Progenitor cell of endocrine pancreas (in vitro differentiated cells): ENCODE data around the gene INPP5J. TPM values are rescaled to one million over a fixed set of nuclear protein-coding genes. Genes with fewer than 3 reads are reported as not detected.

Experiments used
- DNase-seq: peaks from one replicate; pipeline ENCODE4 v3.0.0; 2021; ENCODE audit warnings: low spot score; ENCODE audit not compliant: unreplicated experiment
- H3K27ac Mint-ChIP-seq: 2 replicates; pipeline ENCODE4 v1.8.0; 2021; ENCODE audit warnings: mild to moderate bottlenecking, moderate library complexity, mixed read lengths
- H3K27me3 Mint-ChIP-seq: 2 replicates; pipeline ENCODE4 v1.8.0; 2021; ENCODE audit warnings: mixed read lengths
- H3K36me3 Mint-ChIP-seq: 2 replicates; pipeline ENCODE4 v1.8.0; 2022; ENCODE audit warnings: mixed read lengths; ENCODE audit not compliant: insufficient read depth
- H3K4me1 Mint-ChIP-seq: 2 replicates; pipeline ENCODE4 v1.8.0; 2021; ENCODE audit warnings: low read depth, mixed read lengths
- H3K4me3 Mint-ChIP-seq: 2 replicates; pipeline ENCODE4 v1.8.0; 2021; ENCODE audit warnings: low read depth, mild to moderate bottlenecking, moderate library complexity, mixed read lengths
- H3K9me3 Mint-ChIP-seq: 2 replicates; pipeline ENCODE4 v1.8.0; 2021; ENCODE audit warnings: low read depth, mixed read lengths
- total RNA-seq: library from RNA; stranded (reverse); gene quantifications from 2 replicates; pipeline ENCODE4 v1.2.1, GENCODE V29; 2021
- TF ChIP-seq, protein P1 (sequence below): fragments of 200-600 bp; sonication (generic); IDR thresholded peaks from one replicate; pipeline ENCODE4 v1.5.0; 2021; ENCODE audit warnings: antibody characterized with exemption, mild to moderate bottlenecking; ENCODE audit not compliant: unreplicated experiment

The INPP5J gene
- total RNA-seq, 1 donor from 2014 or later: 17.9 TPM

DNA sequence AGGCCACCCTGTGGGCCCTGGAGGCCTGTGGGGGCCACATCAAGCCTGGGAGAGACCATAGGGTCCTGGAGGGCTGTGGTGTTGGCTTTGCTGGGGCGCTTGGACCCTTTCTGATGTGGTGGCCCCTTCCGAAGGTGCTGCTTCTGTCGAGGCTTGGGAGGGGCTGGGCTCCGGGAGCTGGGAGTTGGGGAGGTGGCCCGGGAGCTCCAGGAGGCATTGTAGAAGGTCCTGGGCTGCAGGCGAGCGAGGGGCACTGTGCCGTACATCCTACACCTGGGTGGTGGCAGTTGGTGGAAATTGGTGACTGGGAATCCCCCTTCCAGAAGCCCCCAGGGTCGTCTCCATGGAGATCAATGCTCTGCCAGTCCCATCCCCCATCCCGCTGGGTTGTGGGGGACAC lies 15.0 kb downstream of the INPP5J start:
- Mint-ChIP-seq H3K36me3 (no peaks in the 10 kb centered on the region), H3K27me3 (peaks cover 4% of the 10 kb centered on the region), H3K4me3 (no peak overlapping the region), H3K4me1 (peaks cover 2% of the 10 kb centered on the region), H3K27ac (no peak overlapping the region), H3K9me3 (no peaks in the 10 kb centered on the region)
- TF ChIP-seq, protein P1, sequence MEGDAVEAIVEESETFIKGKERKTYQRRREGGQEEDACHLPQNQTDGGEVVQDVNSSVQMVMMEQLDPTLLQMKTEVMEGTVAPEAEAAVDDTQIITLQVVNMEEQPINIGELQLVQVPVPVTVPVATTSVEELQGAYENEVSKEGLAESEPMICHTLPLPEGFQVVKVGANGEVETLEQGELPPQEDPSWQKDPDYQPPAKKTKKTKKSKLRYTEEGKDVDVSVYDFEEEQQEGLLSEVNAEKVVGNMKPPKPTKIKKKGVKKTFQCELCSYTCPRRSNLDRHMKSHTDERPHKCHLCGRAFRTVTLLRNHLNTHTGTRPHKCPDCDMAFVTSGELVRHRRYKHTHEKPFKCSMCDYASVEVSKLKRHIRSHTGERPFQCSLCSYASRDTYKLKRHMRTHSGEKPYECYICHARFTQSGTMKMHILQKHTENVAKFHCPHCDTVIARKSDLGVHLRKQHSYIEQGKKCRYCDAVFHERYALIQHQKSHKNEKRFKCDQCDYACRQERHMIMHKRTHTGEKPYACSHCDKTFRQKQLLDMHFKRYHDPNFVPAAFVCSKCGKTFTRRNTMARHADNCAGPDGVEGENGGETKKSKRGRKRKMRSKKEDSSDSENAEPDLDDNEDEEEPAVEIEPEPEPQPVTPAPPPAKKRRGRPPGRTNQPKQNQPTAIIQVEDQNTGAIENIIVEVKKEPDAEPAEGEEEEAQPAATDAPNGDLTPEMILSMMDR: no peak
- DNase-seq: no peak

DNA sequence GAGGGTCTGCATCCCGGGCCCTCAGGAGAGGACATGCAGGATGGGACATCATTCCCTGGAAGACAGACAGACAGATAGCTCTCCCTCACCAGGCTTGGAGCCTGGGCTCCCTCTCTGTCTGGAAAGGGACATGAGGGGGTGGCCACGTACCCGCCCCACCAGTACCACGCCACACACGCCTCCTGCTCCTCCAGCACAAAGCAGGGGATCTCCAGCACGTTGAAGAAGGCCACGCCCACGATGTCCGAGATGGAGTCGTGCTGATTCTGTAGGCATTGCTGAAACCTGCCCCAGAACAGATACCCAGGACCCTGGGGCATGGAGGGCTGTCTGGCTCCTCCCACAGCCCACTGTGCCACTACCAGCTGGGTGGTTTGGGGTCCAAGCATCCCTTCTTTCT lies 15.4 kb downstream of the INPP5J start:
- TF ChIP-seq, protein P1: no peak
- no peaks in the 10 kb centered on the region for H3K36me3 Mint-ChIP-seq
- no peak overlapping the region for H3K4me3 Mint-ChIP-seq
- peaks cover 4% of the 10 kb centered on the region for H3K27me3 Mint-ChIP-seq
- H3K9me3 Mint-ChIP-seq: no peaks in the 10 kb centered on the region
- peaks cover 2% of the 10 kb centered on the region for H3K4me1 Mint-ChIP-seq
- DNase-seq: no peak
- H3K27ac Mint-ChIP-seq: no peak overlapping the region

DNA sequence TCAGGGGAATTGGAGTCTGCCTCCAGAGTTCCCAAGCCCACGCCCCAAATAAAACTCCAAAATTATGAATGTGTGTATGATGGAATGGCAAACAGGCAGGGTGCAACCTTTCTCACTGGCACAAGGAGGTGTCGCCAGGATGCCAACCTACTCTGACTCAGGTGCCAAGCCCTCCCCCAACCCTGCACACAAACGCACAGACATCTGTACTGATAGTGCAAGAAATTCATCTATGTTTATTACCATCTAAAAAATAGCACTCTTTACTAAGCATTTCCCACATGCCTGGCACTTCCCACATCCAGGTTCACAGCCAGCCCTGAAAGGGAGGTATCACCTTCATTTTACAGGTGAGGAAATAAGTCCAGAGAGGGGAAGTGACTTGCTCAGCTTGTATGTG lies 16.3 kb downstream of the INPP5J start:
- Mint-ChIP-seq H3K27ac (no peak overlapping the region), H3K4me3 (no peak overlapping the region), H3K9me3 (no peaks in the 10 kb centered on the region), H3K4me1 (peaks cover 2% of the 10 kb centered on the region), H3K27me3 (peaks cover 13% of the 10 kb centered on the region), H3K36me3 (no peaks in the 10 kb centered on the region)
- TF ChIP-seq, protein P1: no peak
- no peak for DNase-seq

- H3K36me3 Mint-ChIP-seq: no peaks in the 10 kb centered on the region
- peaks cover 2% of the 10 kb centered on the region for H3K4me1 Mint-ChIP-seq
- DNase-seq: peak; percentile 22
- no peaks in the 10 kb centered on the region for H3K9me3 Mint-ChIP-seq
- TF ChIP-seq, protein P1: peak; percentile 33
- H3K4me3 Mint-ChIP-seq: peak within 1 kb of the TSS; percentile 44
- no peak within 1 kb of the TSS for H3K27ac Mint-ChIP-seq
- H3K27me3 Mint-ChIP-seq: peaks cover 18% of the 10 kb centered on the region
These were observed 17.3 kb downstream of the INPP5J start, which contains the start of gene PLA2G3 for GRCh38 chr22:31139866-31140716. Gene PLA2G3 (minus strand): TSS chr22:31140508. CDS start chr22:31140354, 154 bp downstream.

GRCh38 chr22:31140746-31141145 lies 18.0 kb downstream of the INPP5J start:
- Mint-ChIP-seq H3K36me3 (no peaks in the 10 kb centered on the region), H3K27me3 (peaks cover 20% of the 10 kb centered on the region), H3K4me3 (no peak overlapping the region), H3K9me3 (no peaks in the 10 kb centered on the region), H3K4me1 (peaks cover 2% of the 10 kb centered on the region), H3K27ac (no peak overlapping the region)
- DNase-seq: no peak
- TF ChIP-seq, protein P1: no peak
